ENCODE results near the gene GIT2.

DNA sequence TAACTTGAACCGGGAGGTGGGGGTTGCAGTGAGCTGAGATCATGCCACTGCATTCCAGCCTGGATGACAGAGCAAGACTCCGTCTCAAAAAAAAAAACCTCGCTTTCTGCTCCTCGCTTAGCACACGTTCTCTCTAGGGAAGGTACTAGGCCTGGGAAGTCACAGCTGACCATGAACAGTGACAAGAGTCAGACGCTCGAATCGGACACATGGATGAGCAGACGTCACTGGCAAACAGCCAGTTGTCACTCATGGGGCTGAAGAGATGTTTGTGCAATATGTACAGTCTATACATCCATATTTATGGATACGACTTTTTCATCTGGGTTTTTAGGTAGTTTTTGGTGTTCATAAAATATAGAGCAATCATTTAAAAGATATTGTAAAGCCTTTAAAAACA, 76.7 kb downstream of the GIT2 start:
- no peak for TF ChIP-seq ZBTB21 (CRISPR knock-in tag; IDR thresholded peaks at IDR 0.05; ENCODE audit: borderline replicate concordance)
- TF ChIP-seq ETV6 (CRISPR knock-in tag; IDR thresholded peaks at IDR 0.05) = no peak
- TF ChIP-seq FOXJ3 (CRISPR knock-in tag; IDR thresholded peaks at IDR 0.05; ENCODE audit: borderline replicate concordance) = no peak
- no peak for TF ChIP-seq CBFB (CRISPR knock-in tag; IDR thresholded peaks at IDR 0.05; ENCODE audit: low read depth)

Data from WTC11 (cell line).